Measurements from ENCODE around the gene DOCK9.

DNA sequence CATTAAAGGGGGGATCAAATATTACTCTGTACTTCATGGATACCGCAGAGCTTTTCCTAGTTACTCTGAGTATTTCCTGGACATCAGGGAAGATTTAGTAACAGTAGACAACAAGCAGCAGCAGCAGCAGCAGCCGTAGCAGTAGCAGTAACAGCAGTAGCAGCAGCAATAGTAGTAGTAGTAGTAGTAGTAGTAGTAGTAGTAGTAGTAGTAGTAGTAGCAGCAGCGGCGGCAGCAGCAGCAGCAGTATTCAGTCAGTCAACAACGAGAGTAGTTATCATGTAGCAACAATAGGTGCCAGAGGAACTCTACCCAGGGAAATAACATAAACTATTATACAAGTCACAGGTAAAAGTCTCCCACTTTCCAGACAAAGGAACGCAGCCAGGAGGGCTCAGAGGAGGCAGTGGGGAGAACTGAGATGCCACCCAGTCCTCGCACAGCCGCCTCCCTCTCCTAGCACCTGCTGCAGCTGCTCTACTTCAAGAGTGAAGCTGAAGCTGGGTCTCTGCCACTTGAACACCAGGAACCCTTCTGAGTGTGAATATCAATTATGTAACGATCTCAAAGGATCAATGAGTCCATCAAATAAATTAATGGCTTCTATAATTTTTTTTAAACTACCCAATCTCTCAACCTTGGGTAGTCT, 1.3 kb upstream of the DOCK9 start:
- TF ChIP-seq EZH2 (IDR thresholded peaks at IDR 0.05; ENCODE audit: low read depth, unreplicated experiment) (no peak), POLR2AphosphoS5 (IDR thresholded peaks at IDR 0.05; ENCODE audit: low read depth) (no peak), JUNB (IDR thresholded peaks at IDR 0.05; ENCODE audit: unreplicated experiment) (no peak), CREB1 (CRISPR knock-in tag; IDR thresholded peaks at IDR 0.05; ENCODE audit: low read depth) (no peak), NANOG (IDR thresholded peaks at IDR 0.05; ENCODE audit: borderline replicate concordance) (no peak), EZH2phosphoT487 (IDR thresholded peaks at IDR 0.05; ENCODE audit: unreplicated experiment) (no peak), STAT1 (IDR thresholded peaks at IDR 0.05; ENCODE audit: unreplicated experiment) (no peak), ZNF114 (CRISPR knock-in tag; IDR thresholded peaks at IDR 0.05) (no peak)
- TF ChIP-seq, protein P1, sequence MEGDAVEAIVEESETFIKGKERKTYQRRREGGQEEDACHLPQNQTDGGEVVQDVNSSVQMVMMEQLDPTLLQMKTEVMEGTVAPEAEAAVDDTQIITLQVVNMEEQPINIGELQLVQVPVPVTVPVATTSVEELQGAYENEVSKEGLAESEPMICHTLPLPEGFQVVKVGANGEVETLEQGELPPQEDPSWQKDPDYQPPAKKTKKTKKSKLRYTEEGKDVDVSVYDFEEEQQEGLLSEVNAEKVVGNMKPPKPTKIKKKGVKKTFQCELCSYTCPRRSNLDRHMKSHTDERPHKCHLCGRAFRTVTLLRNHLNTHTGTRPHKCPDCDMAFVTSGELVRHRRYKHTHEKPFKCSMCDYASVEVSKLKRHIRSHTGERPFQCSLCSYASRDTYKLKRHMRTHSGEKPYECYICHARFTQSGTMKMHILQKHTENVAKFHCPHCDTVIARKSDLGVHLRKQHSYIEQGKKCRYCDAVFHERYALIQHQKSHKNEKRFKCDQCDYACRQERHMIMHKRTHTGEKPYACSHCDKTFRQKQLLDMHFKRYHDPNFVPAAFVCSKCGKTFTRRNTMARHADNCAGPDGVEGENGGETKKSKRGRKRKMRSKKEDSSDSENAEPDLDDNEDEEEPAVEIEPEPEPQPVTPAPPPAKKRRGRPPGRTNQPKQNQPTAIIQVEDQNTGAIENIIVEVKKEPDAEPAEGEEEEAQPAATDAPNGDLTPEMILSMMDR (conservative IDR thresholded peaks at IDR 0.05; ENCODE audit: low read depth in 2 of 2) = no peak
- TF ChIP-seq, protein P2, sequence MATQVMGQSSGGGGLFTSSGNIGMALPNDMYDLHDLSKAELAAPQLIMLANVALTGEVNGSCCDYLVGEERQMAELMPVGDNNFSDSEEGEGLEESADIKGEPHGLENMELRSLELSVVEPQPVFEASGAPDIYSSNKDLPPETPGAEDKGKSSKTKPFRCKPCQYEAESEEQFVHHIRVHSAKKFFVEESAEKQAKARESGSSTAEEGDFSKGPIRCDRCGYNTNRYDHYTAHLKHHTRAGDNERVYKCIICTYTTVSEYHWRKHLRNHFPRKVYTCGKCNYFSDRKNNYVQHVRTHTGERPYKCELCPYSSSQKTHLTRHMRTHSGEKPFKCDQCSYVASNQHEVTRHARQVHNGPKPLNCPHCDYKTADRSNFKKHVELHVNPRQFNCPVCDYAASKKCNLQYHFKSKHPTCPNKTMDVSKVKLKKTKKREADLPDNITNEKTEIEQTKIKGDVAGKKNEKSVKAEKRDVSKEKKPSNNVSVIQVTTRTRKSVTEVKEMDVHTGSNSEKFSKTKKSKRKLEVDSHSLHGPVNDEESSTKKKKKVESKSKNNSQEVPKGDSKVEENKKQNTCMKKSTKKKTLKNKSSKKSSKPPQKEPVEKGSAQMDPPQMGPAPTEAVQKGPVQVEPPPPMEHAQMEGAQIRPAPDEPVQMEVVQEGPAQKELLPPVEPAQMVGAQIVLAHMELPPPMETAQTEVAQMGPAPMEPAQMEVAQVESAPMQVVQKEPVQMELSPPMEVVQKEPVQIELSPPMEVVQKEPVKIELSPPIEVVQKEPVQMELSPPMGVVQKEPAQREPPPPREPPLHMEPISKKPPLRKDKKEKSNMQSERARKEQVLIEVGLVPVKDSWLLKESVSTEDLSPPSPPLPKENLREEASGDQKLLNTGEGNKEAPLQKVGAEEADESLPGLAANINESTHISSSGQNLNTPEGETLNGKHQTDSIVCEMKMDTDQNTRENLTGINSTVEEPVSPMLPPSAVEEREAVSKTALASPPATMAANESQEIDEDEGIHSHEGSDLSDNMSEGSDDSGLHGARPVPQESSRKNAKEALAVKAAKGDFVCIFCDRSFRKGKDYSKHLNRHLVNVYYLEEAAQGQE (IDR thresholded peaks at IDR 0.05; ENCODE audit: unreplicated experiment) = no peak
- TF ChIP-seq, protein P3, sequence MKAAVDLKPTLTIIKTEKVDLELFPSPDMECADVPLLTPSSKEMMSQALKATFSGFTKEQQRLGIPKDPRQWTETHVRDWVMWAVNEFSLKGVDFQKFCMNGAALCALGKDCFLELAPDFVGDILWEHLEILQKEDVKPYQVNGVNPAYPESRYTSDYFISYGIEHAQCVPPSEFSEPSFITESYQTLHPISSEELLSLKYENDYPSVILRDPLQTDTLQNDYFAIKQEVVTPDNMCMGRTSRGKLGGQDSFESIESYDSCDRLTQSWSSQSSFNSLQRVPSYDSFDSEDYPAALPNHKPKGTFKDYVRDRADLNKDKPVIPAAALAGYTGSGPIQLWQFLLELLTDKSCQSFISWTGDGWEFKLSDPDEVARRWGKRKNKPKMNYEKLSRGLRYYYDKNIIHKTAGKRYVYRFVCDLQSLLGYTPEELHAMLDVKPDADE (IDR thresholded peaks at IDR 0.05) = no peak
